ENCODE measurements around the gene TMEM151A.

- TF ChIP-seq CTCF (IDR thresholded peaks at IDR 0.05): no peak
- TF ChIP-seq POLR2AphosphoS5 (IDR thresholded peaks at IDR 0.05): no peak
- TF ChIP-seq EP300 (IDR thresholded peaks at IDR 0.05): no peak
- no peak for TF ChIP-seq POLR2A (IDR thresholded peaks at IDR 0.05)
These were observed 19.9 kb upstream of the TMEM151A start for GRCh38 chr11:66271816-66272215.
